ENCODE measurements around the gene PCDH7.

The PCDH7 gene

GRCh38 chr4:30744957-30745640 lies 24.9 kb downstream of the PCDH7 start:
- no peak for TF ChIP-seq CTCF (IDR thresholded peaks at IDR 0.05; ENCODE audit: control extremely low read depth, extremely low read depth, low read depth, missing control alignments)
- DNase-seq (ENCODE audit: extremely low spot score) = no peak
- ChIA-PET CTCF (no interaction called here), POLR2A (no interaction called here)

GRCh38 chr4:30746735-30747134 lies 26.6 kb downstream of the PCDH7 start:
- no peak for TF ChIP-seq CTCF (IDR thresholded peaks at IDR 0.05; ENCODE audit: control extremely low read depth, extremely low read depth, low read depth, missing control alignments)
- ChIA-PET CTCF (interaction anchor here (0.9 to 1.2 kb wide), 2 partner anchors 10 to 11 kb away, joined by 3 read pairs; no protein-coding TSS in a partner anchor), POLR2A (no interaction called here)
- no peak for DNase-seq (ENCODE audit: extremely low spot score)

GRCh38 chr4:30753316-30753715 lies 33.1 kb downstream of the PCDH7 start:
- POLR2A ChIA-PET = no interaction called here
- no peak for DNase-seq (ENCODE audit: extremely low spot score)
- TF ChIP-seq CTCF (IDR thresholded peaks at IDR 0.05; ENCODE audit: control extremely low read depth, extremely low read depth, low read depth, missing control alignments) = no peak
- CTCF ChIA-PET = no interaction called here

- ChIA-PET CTCF (interaction anchor here (1.3 kb wide), 1 partner anchor 11 kb away, joined by 4 read pairs; no protein-coding TSS in a partner anchor), POLR2A (no interaction called here)
- DNase-seq (ENCODE audit: extremely low spot score) = no peak
- TF ChIP-seq CTCF (IDR thresholded peaks at IDR 0.05; ENCODE audit: control extremely low read depth, extremely low read depth, low read depth, missing control alignments) = no peak
These were observed 33.9 kb downstream of the PCDH7 start for GRCh38 chr4:30754021-30754420.

GRCh38 chr4:30755346-30755745 lies 35.2 kb downstream of the PCDH7 start:
- DNase-seq (ENCODE audit: extremely low spot score) = no peak
- no peak for TF ChIP-seq CTCF (IDR thresholded peaks at IDR 0.05; ENCODE audit: control extremely low read depth, extremely low read depth, low read depth, missing control alignments)
- POLR2A ChIA-PET = no interaction called here
- CTCF ChIA-PET = interaction anchor here (1.2 kb wide), 1 partner anchor 13 kb away, joined by 3 read pairs; no protein-coding TSS in a partner anchor

- TF ChIP-seq CTCF (IDR thresholded peaks at IDR 0.05; ENCODE audit: control extremely low read depth, extremely low read depth, low read depth, missing control alignments) = no peak
- POLR2A ChIA-PET = no interaction called here
- CTCF ChIA-PET = interaction anchor here (1.2 kb wide), 1 partner anchor 11 kb away, joined by 3 read pairs; no protein-coding TSS in a partner anchor
- DNase-seq (ENCODE audit: extremely low spot score) = no peak
These were observed 36.4 kb downstream of the PCDH7 start for GRCh38 chr4:30756553-30756952.
